H1 (cell line): Measurements from ENCODE around the gene CIAO3.

ENCODE experiments used
- EZH2 ChIP-seq: fragments of 200-600 bp; sonication (generic); IDR thresholded peaks from 2 replicates; pipeline ENCODE4 v1.7.1; 2012; ENCODE audit warnings: low read depth, mild to moderate bottlenecking, moderate library complexity, low read length, inconsistent platforms; ENCODE audit not compliant: severe bottlenecking
- GTF2F1 ChIP-seq: IDR thresholded peaks from 2 replicates; pipeline ENCODE4 v1.6.1; 2012; ENCODE audit warnings: low read depth, low read length, improper control_type of control experiment, borderline replicate concordance
- POLR2AphosphoS5 ChIP-seq: IDR thresholded peaks from 2 replicates; pipeline ENCODE4 v1.6.1; 2011; ENCODE audit warnings: low read depth, low read length
- RAD21 ChIP-seq, 2 experiments: IDR thresholded peaks in 1 of 2; conservative IDR thresholded peaks in 1 of 2; 2 replicates each; pipeline ENCODE4 v1.6.1; 2011; ENCODE audit warnings: low read depth in 2 of 2, low read length in 2 of 2, improper control_type of control experiment in 1 of 2, inconsistent platforms in 1 of 2, mild to moderate bottlenecking in 1 of 2, moderate library complexity in 1 of 2
- RBBP5 ChIP-seq: IDR thresholded peaks from 2 replicates; pipeline ENCODE4 v1.7.1; 2012; ENCODE audit warnings: low read depth, mild to moderate bottlenecking, inconsistent platforms, low read length, moderate library complexity, borderline replicate concordance
- RNF2 ChIP-seq: fragments of 200-900, 300-1000 bp; sonication (generic); IDR thresholded peaks from 2 replicates; pipeline ENCODE4 v1.7.1; 2016; ENCODE audit warnings: borderline replicate concordance, low read depth, mild to moderate bottlenecking, antibody characterized with exemption, low read length; ENCODE audit not compliant: poor library complexity, severe bottlenecking; ENCODE audit errors: missing control alignments
- TF ChIP-seq, protein P1 (sequence below): IDR thresholded peaks from 2 replicates; pipeline ENCODE4 v1.6.1; 2011; ENCODE audit warnings: low read depth, mild to moderate bottlenecking, low read length; ENCODE audit not compliant: insufficient read depth
- TF ChIP-seq, protein P2 (sequence below): IDR thresholded peaks from 2 replicates; pipeline ENCODE4 v1.6.1; 2011; ENCODE audit warnings: low read length, improper control_type of control experiment

DNA sequence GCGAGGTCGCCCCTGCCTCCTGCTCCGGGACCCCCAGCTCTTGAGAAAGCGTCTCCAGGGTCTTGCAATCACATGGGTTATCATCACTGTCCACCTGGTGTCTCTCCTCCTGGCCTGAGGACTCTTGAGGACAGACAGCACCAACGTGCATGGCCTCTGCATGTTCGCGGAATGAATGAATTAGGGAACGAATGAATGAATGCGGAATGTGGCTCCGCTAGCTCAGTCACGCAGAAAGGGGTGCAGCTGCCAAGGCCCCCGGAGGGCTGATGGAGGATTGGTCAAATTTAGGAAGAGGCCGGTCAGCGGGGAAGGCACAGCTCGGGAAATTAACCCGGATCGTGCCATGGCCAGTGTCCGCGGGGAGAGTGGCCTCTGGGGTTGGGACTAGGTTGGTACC lies 38.5 kb downstream of the CIAO3 start:
- TF ChIP-seq EZH2 = no peak
- no peak for TF ChIP-seq RBBP5
- TF ChIP-seq, protein P1, sequence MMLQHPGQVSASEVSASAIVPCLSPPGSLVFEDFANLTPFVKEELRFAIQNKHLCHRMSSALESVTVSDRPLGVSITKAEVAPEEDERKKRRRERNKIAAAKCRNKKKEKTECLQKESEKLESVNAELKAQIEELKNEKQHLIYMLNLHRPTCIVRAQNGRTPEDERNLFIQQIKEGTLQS = no peak
- TF ChIP-seq, protein P2, sequence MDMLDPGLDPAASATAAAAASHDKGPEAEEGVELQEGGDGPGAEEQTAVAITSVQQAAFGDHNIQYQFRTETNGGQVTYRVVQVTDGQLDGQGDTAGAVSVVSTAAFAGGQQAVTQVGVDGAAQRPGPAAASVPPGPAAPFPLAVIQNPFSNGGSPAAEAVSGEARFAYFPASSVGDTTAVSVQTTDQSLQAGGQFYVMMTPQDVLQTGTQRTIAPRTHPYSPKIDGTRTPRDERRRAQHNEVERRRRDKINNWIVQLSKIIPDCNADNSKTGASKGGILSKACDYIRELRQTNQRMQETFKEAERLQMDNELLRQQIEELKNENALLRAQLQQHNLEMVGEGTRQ = no peak
- no peak for TF ChIP-seq RNF2
- no peak for TF ChIP-seq RAD21 (IDR thresholded peaks at IDR 0.05 in 1 of 2, conservative IDR thresholded peaks at IDR 0.05 in 1 of 2; ENCODE audit: low read depth in 2 of 2, low read length in 2 of 2)
- no peak for TF ChIP-seq GTF2F1
- no peak for TF ChIP-seq POLR2AphosphoS5
